Stimulated activated naive B cell treated with anti-CD40 and anti-IgM and Interleukin-4, amounts not matched to agents 10 μg/mL and 1 μg/mL and 100 μg/mL, for 72 hours (primary cell): ENCODE results near the gene PBRM1.
"Not testable (repeated sequence)": the region's sequence is repeated elsewhere in the genome, so short reads cannot be mapped to it uniquely, and the experiment has no call there.

Experiments
- ATAC-seq, 2 donors: fragments of 150-1000 bp; cut with Tn5 transposase; replicated peaks; 2 replicates each; pipeline ENCODE4 v1.10.0; 2021; ENCODE audit warnings: moderate library complexity in 1 of 2
- DNase-seq: peaks from one replicate; pipeline ENCODE4 v3.0.0; 2021
- H3K27ac Mint-ChIP-seq: one replicate; pipeline ENCODE4 v1.8.0; 2022; ENCODE audit warnings: mild to moderate bottlenecking, mixed read lengths
- H3K27me3 Mint-ChIP-seq, 2 donors: one replicate each; pipeline ENCODE4 v1.8.0; 2022; ENCODE audit warnings: mixed read lengths in 2 of 2
- H3K36me3 Mint-ChIP-seq, 2 donors: one replicate each; pipeline ENCODE4 v1.8.0; 2022; ENCODE audit warnings: mixed read lengths in 2 of 2, mild to moderate bottlenecking in 1 of 2
- H3K4me1 Mint-ChIP-seq, 2 donors: one replicate each; pipeline ENCODE4 v1.8.0; 2022; ENCODE audit warnings: mixed read lengths in 2 of 2, mild to moderate bottlenecking in 1 of 2
- H3K4me3 Mint-ChIP-seq, 2 donors: one replicate each; pipeline ENCODE4 v1.8.0; 2022; ENCODE audit warnings: mild to moderate bottlenecking in 2 of 2, mixed read lengths in 2 of 2, moderate library complexity in 1 of 2
- H3K9me3 Mint-ChIP-seq, 2 donors: one replicate each; pipeline ENCODE4 v1.8.0; 2022; ENCODE audit warnings: mixed read lengths in 2 of 2, mild to moderate bottlenecking in 1 of 2

The PBRM1 gene

DNA sequence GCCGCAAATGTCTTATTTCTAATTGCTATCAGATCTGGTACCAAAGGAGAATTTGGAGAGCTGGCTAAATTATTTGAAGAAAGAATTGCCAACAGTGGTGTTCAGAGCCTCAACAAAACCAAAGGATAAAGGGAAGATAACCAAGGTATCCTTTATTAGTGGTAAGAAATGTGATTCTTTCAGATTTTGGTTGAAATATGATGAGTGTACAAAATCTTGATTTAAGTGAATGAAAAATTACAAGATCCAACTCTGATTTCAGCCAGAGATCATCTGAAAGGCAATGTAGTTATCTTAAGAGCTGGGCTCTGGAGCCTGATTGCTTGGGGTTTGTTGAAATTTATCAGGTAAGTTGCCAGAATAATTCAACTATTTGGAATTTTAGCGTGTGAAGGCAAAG lies 4.8 kb upstream of the PBRM1 start:
- DNase-seq (no peak), ATAC-seq (no peak)
- H3K9me3 Mint-ChIP-seq = no peaks in the 10 kb centered on the region
- no peak overlapping the region for H3K4me3 Mint-ChIP-seq
- peaks cover 14 to 57% of the 10 kb centered on the region in 2 donors for H3K4me1 Mint-ChIP-seq
- H3K27ac Mint-ChIP-seq = peak overlapping the region; percentile 34
- H3K36me3 Mint-ChIP-seq = peaks cover 26 to 62% of the 10 kb centered on the region in 2 donors
- H3K27me3 Mint-ChIP-seq = no peaks in the 10 kb centered on the region

GRCh38 chr3:52689151-52689550 lies 3.4 kb upstream of the PBRM1 start:
- ATAC-seq (no peak), DNase-seq (no peak)
- H3K4me1 Mint-ChIP-seq = peaks cover 14 to 54% of the 10 kb centered on the region in 2 donors
- H3K27me3 Mint-ChIP-seq = no peaks in the 10 kb centered on the region
- H3K36me3 Mint-ChIP-seq = peaks cover 25 to 52% of the 10 kb centered on the region in 2 donors
- no peak overlapping the region for H3K4me3 Mint-ChIP-seq
- H3K9me3 Mint-ChIP-seq = no peaks in the 10 kb centered on the region
- H3K27ac Mint-ChIP-seq = peak overlapping the region; percentile 48

DNA sequence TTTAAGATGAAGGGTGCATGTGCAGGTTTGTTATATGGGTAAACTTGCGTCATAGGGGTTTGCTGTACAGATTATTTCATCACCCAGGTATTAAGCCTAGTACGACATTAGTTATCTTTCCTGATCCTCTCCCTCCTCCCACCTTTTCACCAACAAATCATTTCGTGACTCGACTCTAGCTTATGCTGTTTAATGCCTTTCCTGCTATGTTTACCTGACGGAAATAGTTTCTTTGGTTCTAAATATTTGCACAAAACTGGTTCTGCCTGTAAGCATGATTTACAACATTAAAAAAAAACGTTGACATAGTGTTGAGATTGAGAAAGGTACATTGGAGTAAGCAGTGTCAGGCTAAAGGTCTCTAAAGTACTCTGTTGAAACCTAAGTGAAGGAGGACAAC lies 2.6 kb upstream of the PBRM1 start:
- no peak overlapping the region for H3K27ac Mint-ChIP-seq
- peaks cover 8 to 47% of the 10 kb centered on the region in 2 donors for H3K4me1 Mint-ChIP-seq
- H3K9me3 Mint-ChIP-seq = no peaks in the 10 kb centered on the region
- DNase-seq (no peak), ATAC-seq (no peak)
- H3K27me3 Mint-ChIP-seq = no peaks in the 10 kb centered on the region
- no peak overlapping the region for H3K4me3 Mint-ChIP-seq
- H3K36me3 Mint-ChIP-seq = peaks cover 18 to 44% of the 10 kb centered on the region in 2 donors

DNA sequence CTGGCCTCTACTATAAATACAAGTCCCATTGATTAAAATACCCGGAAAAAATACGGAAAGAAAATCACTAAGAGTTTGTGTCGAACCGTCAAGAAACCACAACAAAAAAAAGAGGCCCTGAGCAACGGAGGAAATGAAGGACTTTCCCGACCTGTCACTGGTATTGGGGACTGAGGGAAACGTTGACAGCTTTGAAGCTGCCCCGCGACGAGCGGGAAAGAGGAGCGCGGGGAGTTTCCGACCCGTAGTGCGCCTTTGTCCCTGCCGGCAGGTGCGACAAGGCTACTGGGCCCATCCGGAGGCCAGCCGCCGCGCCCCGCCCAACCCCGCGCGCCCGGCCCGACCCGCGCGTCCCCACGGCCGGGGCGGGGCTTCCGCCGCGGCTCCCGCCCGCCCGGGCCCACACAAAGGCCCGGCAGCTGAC lies 416 bp downstream of the PBRM1 start:
- Mint-ChIP-seq H3K36me3 (peaks cover 11 to 36% of the 10 kb centered on the region in 2 donors), H3K9me3 (no peaks in the 10 kb centered on the region), H3K27ac (peak overlapping the region; percentile 98), H3K4me3 (peak overlapping the region; percentile 85 to 95), H3K27me3 (no peaks in the 10 kb centered on the region), H3K4me1 (peaks cover 13 to 55% of the 10 kb centered on the region in 2 donors)
- DNase-seq (peak; percentile 74), ATAC-seq (peak; percentile 81 to 88)

DNA sequence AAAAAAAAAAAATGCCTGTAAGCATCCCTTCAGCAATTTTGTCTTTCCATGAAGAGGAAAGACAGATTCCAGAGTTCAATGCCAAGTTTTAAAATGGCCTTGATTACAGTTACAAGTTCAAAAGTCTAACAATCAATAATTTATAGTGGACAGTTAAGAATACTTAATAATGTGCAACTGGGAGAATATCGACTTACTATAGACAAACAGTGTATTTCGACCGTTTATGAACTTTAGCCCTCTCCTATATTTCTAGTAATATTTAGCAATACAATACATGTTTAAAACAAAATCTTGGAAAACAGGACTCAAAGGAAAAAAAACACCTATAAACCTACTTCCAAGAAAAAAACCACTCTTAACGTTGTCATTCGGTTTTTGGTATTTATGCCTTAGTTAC lies 1.5 kb downstream of the PBRM1 start:
- Mint-ChIP-seq H3K4me3 (peak overlapping the region; percentile 85 to 95), H3K27ac (no peak overlapping the region), H3K27me3 (no peaks in the 10 kb centered on the region), H3K9me3 (no peaks in the 10 kb centered on the region), H3K36me3 (peaks cover 12 to 38% of the 10 kb centered on the region in 2 donors), H3K4me1 (peaks cover 13 to 56% of the 10 kb centered on the region in 2 donors)
- no peak for ATAC-seq
- DNase-seq = no peak

- peaks cover 18 to 38% of the 10 kb centered on the region in 2 donors for H3K36me3 Mint-ChIP-seq
- no peaks in the 10 kb centered on the region for H3K27me3 Mint-ChIP-seq
- H3K4me3 Mint-ChIP-seq = peak overlapping the region in 1 of 2 donors; percentile 6
- no peak overlapping the region for H3K27ac Mint-ChIP-seq
- no peak for DNase-seq
- ATAC-seq = no peak
- H3K9me3 Mint-ChIP-seq = no peaks in the 10 kb centered on the region
- peaks cover 13 to 61% of the 10 kb centered on the region in 2 donors for H3K4me1 Mint-ChIP-seq
Observed at GRCh38 chr3:52683611-52684010, 2.1 kb downstream of the PBRM1 start.

GRCh38 chr3:52682016-52682415 lies 3.7 kb downstream of the PBRM1 start:
- peak; percentile 26 to 61 for ATAC-seq
- Mint-ChIP-seq H3K27me3 (no peaks in the 10 kb centered on the region), H3K9me3 (no peaks in the 10 kb centered on the region), H3K36me3 (peaks cover 26 to 38% of the 10 kb centered on the region in 2 donors), H3K4me1 (peaks cover 11 to 50% of the 10 kb centered on the region in 2 donors), H3K27ac (peak overlapping the region; percentile 86), H3K4me3 (peak overlapping the region; percentile 14 to 35)
- peak; percentile 45 for DNase-seq

DNA sequence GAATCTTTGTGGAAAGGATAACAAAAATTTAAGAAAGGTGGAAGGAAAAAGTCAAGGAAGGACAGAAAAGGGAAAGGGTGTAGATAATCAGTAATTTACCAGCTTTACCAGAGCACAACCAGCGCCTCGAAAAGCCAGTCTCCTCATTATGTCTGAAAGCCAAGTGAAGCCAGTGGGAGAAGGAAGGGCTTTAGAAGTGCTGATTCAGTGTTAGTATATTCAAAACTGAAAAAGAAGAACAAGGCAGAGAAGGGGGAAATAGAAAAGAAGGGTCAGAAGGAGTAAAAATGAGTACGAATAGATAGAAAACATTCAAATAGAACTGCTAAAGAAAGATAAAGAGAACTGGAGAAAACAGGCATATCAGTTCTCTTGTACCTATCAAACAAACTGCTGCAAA lies 4.1 kb downstream of the PBRM1 start:
- peak overlapping the region in 1 of 2 donors; percentile 14 for H3K4me3 Mint-ChIP-seq
- peaks cover 30 to 41% of the 10 kb centered on the region in 2 donors for H3K36me3 Mint-ChIP-seq
- no peak for DNase-seq
- no peaks in the 10 kb centered on the region for H3K27me3 Mint-ChIP-seq
- peak in 1 of 2 donors; percentile 7 for ATAC-seq
- H3K9me3 Mint-ChIP-seq = no peaks in the 10 kb centered on the region
- H3K4me1 Mint-ChIP-seq = peaks cover 11 to 46% of the 10 kb centered on the region in 2 donors
- H3K27ac Mint-ChIP-seq = peak overlapping the region; percentile 73

DNA sequence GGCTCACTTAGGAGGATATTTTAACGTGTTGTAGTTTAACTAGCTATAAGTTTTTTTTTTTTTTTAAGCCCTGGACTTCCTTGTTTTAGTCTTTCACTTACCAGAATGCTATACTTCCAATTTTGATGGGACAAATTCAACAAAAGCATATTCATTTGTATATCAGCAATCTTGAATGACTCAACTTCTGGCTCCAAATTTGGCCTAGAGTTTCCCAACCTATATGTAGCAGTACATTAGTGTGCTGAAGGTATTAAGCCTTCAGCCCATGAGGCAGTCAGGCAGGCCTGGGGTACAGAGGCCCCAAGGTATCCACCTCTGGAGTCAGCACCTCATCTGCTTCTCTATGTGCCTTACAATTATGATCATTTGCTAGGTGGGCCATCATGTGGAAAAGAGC lies 5.9 kb downstream of the PBRM1 start:
- Mint-ChIP-seq H3K4me1 (peaks cover 10 to 43% of the 10 kb centered on the region in 2 donors), H3K27ac (peak overlapping the region; percentile 37), H3K4me3 (no peak overlapping the region), H3K27me3 (no peaks in the 10 kb centered on the region), H3K36me3 (peaks cover 42 to 46% of the 10 kb centered on the region in 2 donors), H3K9me3 (no peaks in the 10 kb centered on the region)
- ATAC-seq (no peak), DNase-seq (no peak)

GRCh38 chr3:52679199-52679538 lies 6.5 kb downstream of the PBRM1 start:
- Mint-ChIP-seq H3K27ac (no peak overlapping the region), H3K4me3 (no peak overlapping the region), H3K27me3 (no peaks in the 10 kb centered on the region), H3K9me3 (no peaks in the 10 kb centered on the region), H3K36me3 (peaks cover 44 to 48% of the 10 kb centered on the region in 2 donors), H3K4me1 (peaks cover 10 to 37% of the 10 kb centered on the region in 2 donors)
- no peak for ATAC-seq
- no peak for DNase-seq

DNA sequence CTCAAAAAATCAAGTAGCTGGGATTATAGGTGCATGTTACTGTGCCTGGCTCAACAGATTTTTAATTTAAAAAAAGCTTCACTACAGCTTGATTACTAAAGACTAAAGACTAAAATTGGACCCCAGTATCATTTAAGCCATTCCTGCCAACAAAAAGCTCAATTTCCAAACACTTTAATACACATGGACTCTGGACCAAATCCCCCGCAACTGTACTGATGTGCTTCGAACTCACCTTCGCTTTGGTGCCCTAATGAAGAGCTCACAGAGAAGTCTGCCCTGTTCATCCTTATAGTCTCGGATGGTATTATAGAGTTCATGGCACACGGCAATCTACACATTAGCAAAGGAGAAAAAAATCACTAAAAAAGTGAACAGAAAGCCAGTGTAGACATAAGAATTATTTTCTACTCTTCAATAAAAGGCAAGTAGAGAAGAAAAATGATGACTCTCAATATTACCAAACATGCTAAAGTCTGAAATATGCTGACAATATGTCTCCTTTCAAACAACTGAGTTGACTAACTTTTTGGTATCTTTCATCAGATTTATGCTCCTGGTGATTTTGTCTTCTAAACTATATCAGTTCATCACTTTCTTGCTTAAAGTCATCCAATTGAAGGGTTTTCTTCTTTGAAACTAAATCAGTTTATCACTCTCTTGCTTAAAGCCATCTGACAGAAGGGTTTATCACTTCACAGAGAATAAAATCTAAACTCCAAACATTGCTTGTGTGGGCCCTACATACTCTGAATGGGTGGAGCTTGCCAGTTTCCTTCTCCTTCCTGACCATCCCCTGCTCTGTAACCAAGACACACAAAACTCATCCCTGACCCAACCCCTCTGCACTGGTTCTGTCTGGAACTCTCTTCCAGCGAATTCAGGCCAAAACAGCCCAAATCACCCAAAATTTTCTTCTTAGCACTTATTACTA lies 7.2 kb downstream of the PBRM1 start:
- Mint-ChIP-seq H3K36me3 (peaks cover 44 to 48% of the 10 kb centered on the region in 2 donors), H3K27me3 (no peaks in the 10 kb centered on the region), H3K4me1 (peaks cover 10 to 37% of the 10 kb centered on the region in 2 donors), H3K9me3 (no peaks in the 10 kb centered on the region), H3K27ac (no peak overlapping the region), H3K4me3 (no peak overlapping the region)
- ATAC-seq (no peak), DNase-seq (no peak)

DNA sequence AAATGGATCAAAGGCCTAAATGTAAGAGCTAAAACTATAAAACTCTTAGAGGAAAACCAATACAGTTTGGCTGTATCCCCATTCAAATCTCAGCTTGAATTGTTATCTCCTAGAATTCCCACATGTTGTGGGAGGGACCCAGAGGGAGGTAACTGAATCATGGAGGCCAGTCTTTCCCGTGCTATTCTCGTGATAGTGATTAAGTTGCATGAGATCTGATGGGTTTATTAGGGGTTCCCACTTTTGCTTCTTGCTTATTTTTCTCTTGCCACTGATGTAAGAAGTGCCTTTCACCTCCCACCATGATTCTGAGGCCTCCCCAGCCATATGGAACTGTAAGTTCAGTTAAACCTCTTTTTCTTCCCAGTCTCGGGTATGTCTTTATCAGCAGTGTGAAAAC lies 9.5 kb downstream of the PBRM1 start:
- not testable (repeated sequence) for H3K4me3 Mint-ChIP-seq, H3K27me3 Mint-ChIP-seq, ATAC-seq, DNase-seq, H3K9me3 Mint-ChIP-seq
- Mint-ChIP-seq H3K4me1 (peaks cover 5 to 22% of the 10 kb centered on the region in 2 donors), H3K27ac (peak overlapping the region; percentile 4), H3K36me3 (peaks cover 51 to 52% of the 10 kb centered on the region in 2 donors)

DNA sequence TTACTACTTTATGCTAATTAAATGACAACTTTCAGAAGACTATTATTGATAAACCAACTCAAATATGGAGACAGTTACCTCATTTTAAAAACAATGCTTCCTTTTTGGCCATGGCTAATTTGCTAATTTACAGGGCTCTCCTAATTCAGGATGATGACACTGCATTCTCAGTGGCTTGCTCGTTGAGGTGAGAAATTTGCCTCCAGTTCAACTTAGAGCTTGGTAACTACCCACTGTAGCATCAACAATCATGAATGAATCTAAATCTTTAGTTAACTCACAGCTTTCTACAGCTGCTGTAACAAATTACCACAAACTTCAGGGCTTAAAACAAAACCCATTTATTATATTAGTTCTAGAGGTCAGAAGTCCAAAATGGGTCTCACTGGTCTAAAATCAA lies 14.0 kb downstream of the PBRM1 start:
- peaks cover 29 to 45% of the 10 kb centered on the region in 2 donors for H3K36me3 Mint-ChIP-seq
- no peaks in the 10 kb centered on the region for H3K27me3 Mint-ChIP-seq
- H3K27ac Mint-ChIP-seq = no peak overlapping the region
- no peaks in the 10 kb centered on the region for H3K9me3 Mint-ChIP-seq
- no peak overlapping the region for H3K4me3 Mint-ChIP-seq
- DNase-seq (no peak), ATAC-seq (no peak)
- peaks cover 9 to 11% of the 10 kb centered on the region in 2 donors for H3K4me1 Mint-ChIP-seq

GRCh38 chr3:52670621-52671521 lies 14.8 kb downstream of the PBRM1 start:
- Mint-ChIP-seq H3K27ac (peak overlapping the region; percentile 69), H3K4me1 (peaks cover 9 to 11% of the 10 kb centered on the region in 2 donors), H3K4me3 (no peak overlapping the region), H3K36me3 (peaks cover 25 to 45% of the 10 kb centered on the region in 2 donors), H3K27me3 (no peaks in the 10 kb centered on the region), H3K9me3 (no peaks in the 10 kb centered on the region)
- no peak for DNase-seq
- peak; percentile 49 to 74 for ATAC-seq
